ENCODE data around the gene ARL10. TPM values are rescaled to one million over a fixed set of nuclear protein-coding genes. Genes with fewer than 3 reads are reported as not detected.

The ARL10 gene
- total RNA-seq, 2 experiments from 2014 or later: 5.4 to 7.7 TPM

- Mint-ChIP-seq H3K4me1 (peaks cover 33% of the 10 kb centered on the region), H3K4me3 (no peak overlapping the region), H3K9me3 (no peaks in the 10 kb centered on the region), H3K27me3 (no peaks in the 10 kb centered on the region), H3K36me3 (ENCODE audit: low read depth) (peaks cover 5% of the 10 kb centered on the region), H3K27ac (no peak overlapping the region)
- ChIA-PET CTCF (interaction anchor here (0.9 kb wide), 1 partner anchor 177 kb away, joined by 4 read pairs; no protein-coding TSS in a partner anchor), POLR2A (no interaction called here)
- no peak for DNase-seq
These were observed 48.5 kb downstream of the ARL10 start for GRCh38 chr5:176413709-176414191.

- CTCF ChIA-PET: interaction anchor here (0.9 to 3.8 kb wide), 2 partner anchors 8 to 176 kb away, joined by 4 to 26 read pairs; no protein-coding TSS in a partner anchor
- no peaks in the 10 kb centered on the region for H3K27me3 Mint-ChIP-seq
These were observed 49.4 kb downstream of the ARL10 start for GRCh38 chr5:176414704-176415103.

GRCh38 chr5:176415240-176415951, 50.1 kb downstream of the ARL10 start:
- Mint-ChIP-seq H3K27ac (peak overlapping the region; percentile 84), H3K4me1 (peaks cover 33% of the 10 kb centered on the region), H3K9me3 (no peaks in the 10 kb centered on the region), H3K36me3 (ENCODE audit: low read depth) (no peaks in the 10 kb centered on the region), H3K4me3 (peak overlapping the region; percentile 77), H3K27me3 (peaks cover 3% of the 10 kb centered on the region)
- ChIA-PET CTCF (interaction anchor here (0.9 to 3.8 kb wide), 5 partner anchors 9 to 696 kb away, joined by 3 to 26 read pairs (median 5); partner anchors contain the start of gene FAF2), POLR2A (interaction anchor here (0.6 kb wide), 1 partner anchor 590 kb away, joined by 4 read pairs; no protein-coding TSS in a partner anchor)
- no peak for DNase-seq

More at GRCh38 chr5:176414704-176415103, 49.4 kb downstream of the ARL10 start:
- Mint-ChIP-seq H3K4me1 (peaks cover 33% of the 10 kb centered on the region), H3K4me3 (peak overlapping the region; percentile 77), H3K27ac (peak overlapping the region; percentile 84), H3K36me3 (ENCODE audit: low read depth) (peaks cover 3% of the 10 kb centered on the region), H3K9me3 (no peaks in the 10 kb centered on the region)
- DNase-seq: no peak
- POLR2A ChIA-PET: no interaction called here

GRCh38 chr5:176415952-176416924, 51.0 kb downstream of the ARL10 start, which contains the start of gene CLTB:
TSS of gene CLTB (minus strand) at chr5:176416539. CDS start at chr5:176416363, 176 bp downstream.
- H3K9me3 Mint-ChIP-seq: no peaks in the 10 kb centered on the region
- peak; percentile 86 for DNase-seq
- ChIA-PET POLR2A (interaction anchor here (0.5 to 0.6 kb wide), 3 partner anchors 53 to 590 kb away, joined by 3 to 6 read pairs (median 4); no protein-coding TSS in a partner anchor), CTCF (interaction anchor here (0.5 to 3.8 kb wide), 22 partner anchors 10 to 697 kb away, joined by 3 to 26 read pairs (median 4); partner anchors contain the start of gene FAF2)
- no peaks in the 10 kb centered on the region for H3K36me3 Mint-ChIP-seq (ENCODE audit: low read depth)
- peaks cover 33% of the 10 kb centered on the region for H3K4me1 Mint-ChIP-seq
- peak within 1 kb of the TSS; percentile 77 for H3K4me3 Mint-ChIP-seq
- H3K27me3 Mint-ChIP-seq: peaks cover 9% of the 10 kb centered on the region
- peak within 1 kb of the TSS; percentile 84 for H3K27ac Mint-ChIP-seq

- H3K27ac Mint-ChIP-seq: peak overlapping the region; percentile 75
- CTCF ChIA-PET: interaction anchor here (0.5 to 3.8 kb wide), 19 partner anchors 11 to 197 kb away, joined by 3 to 26 read pairs (median 4); partner anchors contain the start of gene FAF2
These were observed 51.7 kb downstream of the ARL10 start for GRCh38 chr5:176416965-176417364.

GRCh38 chr5:176418251-176418650, 53.0 kb downstream of the ARL10 start:
- peaks cover 21% of the 10 kb centered on the region for H3K27me3 Mint-ChIP-seq
- no peak overlapping the region for H3K4me3 Mint-ChIP-seq
- CTCF ChIA-PET: interaction anchor here (0.9 to 3.8 kb wide), 4 partner anchors 12 to 125 kb away, joined by 3 to 26 read pairs (median 8); no protein-coding TSS in a partner anchor
- no peaks in the 10 kb centered on the region for H3K9me3 Mint-ChIP-seq
- POLR2A ChIA-PET: no interaction called here
- no peak overlapping the region for H3K27ac Mint-ChIP-seq
- H3K36me3 Mint-ChIP-seq (ENCODE audit: low read depth): no peaks in the 10 kb centered on the region
- H3K4me1 Mint-ChIP-seq: peaks cover 29% of the 10 kb centered on the region
- DNase-seq: no peak

More at GRCh38 chr5:176416965-176417364, 51.7 kb downstream of the ARL10 start:
- POLR2A ChIA-PET: interaction anchor here (0.6 kb wide), 2 partner anchors 141 to 149 kb away, joined by 3 to 4 read pairs; no protein-coding TSS in a partner anchor
- Mint-ChIP-seq H3K4me1 (peaks cover 29% of the 10 kb centered on the region), H3K4me3 (peak overlapping the region; percentile 63), H3K27me3 (peaks cover 14% of the 10 kb centered on the region), H3K36me3 (ENCODE audit: low read depth) (no peaks in the 10 kb centered on the region), H3K9me3 (no peaks in the 10 kb centered on the region)
- DNase-seq: no peak

GRCh38 chr5:176420086-176420485, 54.8 kb downstream of the ARL10 start:
- H3K36me3 Mint-ChIP-seq (ENCODE audit: low read depth): no peaks in the 10 kb centered on the region
- peaks cover 13% of the 10 kb centered on the region for H3K4me1 Mint-ChIP-seq
- H3K27ac Mint-ChIP-seq: no peak overlapping the region
- H3K27me3 Mint-ChIP-seq: peaks cover 21% of the 10 kb centered on the region
- DNase-seq: no peak
- no peaks in the 10 kb centered on the region for H3K9me3 Mint-ChIP-seq
- H3K4me3 Mint-ChIP-seq: no peak overlapping the region
- POLR2A ChIA-PET: no interaction called here
- CTCF ChIA-PET: interaction anchor here (0.5 kb wide), 1 partner anchor 62 kb away, joined by 3 read pairs; no protein-coding TSS in a partner anchor

GRCh38 chr5:176420972-176421544, 55.8 kb downstream of the ARL10 start:
- H3K4me3 Mint-ChIP-seq: no peak overlapping the region
- ChIA-PET POLR2A (no interaction called here), CTCF (interaction anchor here (1.0 to 1.6 kb wide), 2 partner anchors 11 to 27 kb away, joined by 4 read pairs; no protein-coding TSS in a partner anchor)
- H3K4me1 Mint-ChIP-seq: peaks cover 8% of the 10 kb centered on the region
- H3K36me3 Mint-ChIP-seq (ENCODE audit: low read depth): peaks cover 3% of the 10 kb centered on the region
- H3K27me3 Mint-ChIP-seq: peaks cover 25% of the 10 kb centered on the region
- H3K27ac Mint-ChIP-seq: no peak overlapping the region
- H3K9me3 Mint-ChIP-seq: peaks cover 4% of the 10 kb centered on the region
- DNase-seq: no peak

GRCh38 chr5:176424181-176424580, 58.9 kb downstream of the ARL10 start:
- Mint-ChIP-seq H3K4me3 (no peak overlapping the region), H3K9me3 (peaks cover 4% of the 10 kb centered on the region), H3K27ac (no peak overlapping the region), H3K4me1 (peaks cover 4% of the 10 kb centered on the region), H3K27me3 (peaks cover 25% of the 10 kb centered on the region), H3K36me3 (ENCODE audit: low read depth) (peaks cover 3% of the 10 kb centered on the region)
- POLR2A ChIA-PET: no interaction called here
- no peak for DNase-seq
- CTCF ChIA-PET: interaction anchor here (1.1 kb wide), 1 partner anchor 23 kb away, joined by 5 read pairs; no protein-coding TSS in a partner anchor

- no peak for DNase-seq
- peaks cover 4% of the 10 kb centered on the region for H3K4me1 Mint-ChIP-seq
- peaks cover 25% of the 10 kb centered on the region for H3K27me3 Mint-ChIP-seq
- ChIA-PET CTCF (interaction anchor here (1.4 kb wide), 1 partner anchor 23 kb away, joined by 5 read pairs; no protein-coding TSS in a partner anchor), POLR2A (no interaction called here)
- H3K27ac Mint-ChIP-seq: no peak overlapping the region
- peaks cover 4% of the 10 kb centered on the region for H3K9me3 Mint-ChIP-seq
- H3K36me3 Mint-ChIP-seq (ENCODE audit: low read depth): peaks cover 3% of the 10 kb centered on the region
- H3K4me3 Mint-ChIP-seq: no peak overlapping the region
These were observed 59.9 kb downstream of the ARL10 start for GRCh38 chr5:176425138-176425537.

GRCh38 chr5:176425791-176426190, 60.5 kb downstream of the ARL10 start:
- H3K27me3 Mint-ChIP-seq: peaks cover 24% of the 10 kb centered on the region
- peaks cover 3% of the 10 kb centered on the region for H3K36me3 Mint-ChIP-seq (ENCODE audit: low read depth)
- no peak for DNase-seq
- no peak overlapping the region for H3K4me3 Mint-ChIP-seq
- H3K27ac Mint-ChIP-seq: no peak overlapping the region
- ChIA-PET POLR2A (no interaction called here), CTCF (interaction anchor here (1.4 kb wide), 1 partner anchor 22 kb away, joined by 5 read pairs; no protein-coding TSS in a partner anchor)
- peaks cover 4% of the 10 kb centered on the region for H3K9me3 Mint-ChIP-seq
- peaks cover 9% of the 10 kb centered on the region for H3K4me1 Mint-ChIP-seq

Data from activated CD4-positive, alpha-beta T cell treated with anti-CD3 and anti-CD28 coated beads, Interleukin-2, amount 10 ng/mL, durations not matched to agents 7 days and 5 days (primary cell).